ENCODE results near the gene MAS1L.

DNA sequence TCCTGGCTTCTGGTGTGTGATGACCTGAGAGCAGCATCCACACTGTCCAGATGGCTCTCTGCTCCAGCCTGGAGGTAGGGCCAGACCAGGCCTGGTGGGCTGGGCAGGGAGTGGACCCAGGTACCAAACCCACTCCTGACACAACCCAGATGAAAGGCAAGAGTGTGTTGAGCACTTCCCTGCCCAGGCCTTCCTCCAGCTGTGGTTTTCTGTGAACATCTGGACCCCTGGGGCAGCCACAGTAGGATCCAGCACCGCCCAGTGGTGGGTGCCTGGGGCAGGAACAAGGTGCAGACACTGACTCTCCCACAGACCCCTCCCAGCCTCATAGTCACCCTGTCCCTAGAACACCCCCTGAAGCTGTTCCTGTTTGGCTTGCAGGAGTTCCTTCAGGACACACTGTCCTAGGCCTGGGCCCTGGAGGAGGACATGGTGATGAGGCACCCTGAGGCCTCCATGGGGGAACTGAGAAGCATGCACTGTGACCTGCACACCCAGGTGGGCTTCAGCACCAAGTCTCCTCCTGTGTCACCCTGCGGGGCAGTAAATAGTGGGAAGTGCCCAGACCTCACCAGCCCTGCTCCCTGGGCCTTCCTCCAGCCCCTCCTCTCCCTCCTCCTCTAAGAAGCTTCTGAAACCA is 43.0 kb upstream of the MAS1L start:
- no peak for TF ChIP-seq GATA2 (IDR thresholded peaks at IDR 0.05; ENCODE audit: low read depth, low read length)
- TF ChIP-seq GATA3 (IDR thresholded peaks at IDR 0.05; ENCODE audit: low read depth, low read length) = no peak
